H1 (cell line): ENCODE data around the gene RGS3. TPM values are rescaled to one million over a fixed set of nuclear protein-coding genes. Genes with fewer than 3 reads are reported as not detected.

Source experiments
- CTCF ChIA-PET: fragments of 300-600 bp; sonication (Branson Sonifier 250); formaldehyde crosslinking; loops from one replicate; lab custom pipeline; 2021; ENCODE audit not compliant: partially characterized antibody; lab: Charles Lee
- POLR2A ChIA-PET: fragments of 300-600 bp; sonication (Branson Sonifier 250); formaldehyde crosslinking; loops from one replicate; lab custom pipeline; 2021; ENCODE audit warnings: inconsistent platforms; ENCODE audit not compliant: partially characterized antibody; lab: Charles Lee
- DNase-seq, 2 experiments: peaks; one replicate each; pipeline versions ENCODE4 v3.0.0 to v3.0.0-alpha.2; 2010 to 2022; ENCODE audit warnings: low spot score in 2 of 2, low read depth in 1 of 2, mixed read lengths in 1 of 2
- FAIRE-seq: peaks from 2 replicates; lab custom pipeline; 2011; peaks lifted over from hg19 to GRCh38; lab: Jason Lieb, UNC
- H2AFZ ChIP-seq: 2 replicates; pipeline ENCODE4 v1.8.1; 2012; ENCODE audit warnings: low read length, inconsistent platforms
- H2AK5ac ChIP-seq: 2 replicates; pipeline ENCODE4 v1.6.1; 2013; ENCODE audit warnings: low read depth, low read length
- H2BK120ac ChIP-seq: replicated peaks from 2 replicates; pipeline ENCODE3; 2013; ENCODE audit warnings: low read depth, low read length, inconsistent platforms
- H2BK12ac ChIP-seq: 2 replicates; pipeline ENCODE4 v1.6.1; 2013; ENCODE audit warnings: low read depth, low read length
- H2BK15ac ChIP-seq: 2 replicates; pipeline ENCODE4 v1.6.1; 2013; ENCODE audit warnings: low read length
- H2BK20ac ChIP-seq: 2 replicates; pipeline ENCODE4 v1.6.1; 2013; ENCODE audit warnings: low read length
- H2BK5ac ChIP-seq: 2 replicates; pipeline ENCODE4 v1.6.1; 2013; ENCODE audit warnings: low read depth, low read length
- H3K14ac ChIP-seq: 2 replicates; pipeline ENCODE4 v1.6.1; 2013; ENCODE audit warnings: inconsistent platforms; ENCODE audit not compliant: insufficient read length
- H3K18ac ChIP-seq: 2 replicates; pipeline ENCODE4 v1.6.1; 2013; ENCODE audit warnings: low read length; ENCODE audit errors: extremely low read depth
- H3K23ac ChIP-seq: 2 replicates; pipeline ENCODE4 v1.6.1; 2013; ENCODE audit warnings: inconsistent platforms; ENCODE audit not compliant: insufficient read length
- H3K23me2 ChIP-seq: 2 replicates; pipeline ENCODE4 v1.6.1; 2013; ENCODE audit warnings: low read depth, low read length
- H3K27ac ChIP-seq: 2 replicates; pipeline ENCODE4 v1.6.1; 2011; ENCODE audit warnings: low read depth, low read length, inconsistent platforms
- H3K27me3 ChIP-seq, 4 experiments: replicated peaks in 1 of 4; 1 replicate in 1 of 4; 2 replicates in 3 of 4; pipeline versions ENCODE4 v1.6.1 to v1.8.1; 2011 to 2013; ENCODE audit warnings: low read length in 3 of 4, mild to moderate bottlenecking in 3 of 4, inconsistent platforms in 2 of 4, mixed read lengths in 2 of 4, moderate library complexity in 1 of 4; ENCODE audit not compliant: control insufficient read depth in 3 of 4, insufficient read depth in 3 of 4; ENCODE audit errors: extremely low read depth in 1 of 4
- H3K36me3 ChIP-seq, 4 experiments: 2 replicates each; pipeline versions ENCODE4 v1.6.1 to v1.8.1; 2011 to 2013; ENCODE audit warnings: mild to moderate bottlenecking in 4 of 4, low read length in 3 of 4, moderate library complexity in 2 of 4, control low read depth in 1 of 4, inconsistent platforms in 1 of 4; ENCODE audit not compliant: insufficient read depth in 4 of 4, control insufficient read depth in 2 of 4
- H3K4ac ChIP-seq: replicated peaks from 2 replicates; pipeline ENCODE3; 2013; ENCODE audit warnings: low read length, low read depth, mixed read lengths, inconsistent platforms; ENCODE audit not compliant: insufficient read length
- H3K4me1 ChIP-seq, 4 experiments: replicated peaks in 1 of 4; 1 replicate in 1 of 4; 2 replicates in 3 of 4; pipeline versions ENCODE4 v1.6.1 to v1.8.1; 2011 to 2013; ENCODE audit warnings: low read length in 3 of 4, inconsistent platforms in 2 of 4, mixed read lengths in 1 of 4; ENCODE audit not compliant: insufficient read depth in 4 of 4, control insufficient read depth in 3 of 4
- H3K4me2 ChIP-seq, 2 experiments: 2 replicates each; pipeline versions ENCODE4 v1.6.1 to v1.8.1; 2011 to 2013; ENCODE audit warnings: low read depth in 2 of 2, low read length in 2 of 2, control low read depth in 1 of 2, inconsistent platforms in 1 of 2, mild to moderate bottlenecking in 1 of 2; ENCODE audit not compliant: insufficient read depth in 1 of 2
- H3K4me3 ChIP-seq, 4 experiments: fragments of 200-600, 300-600 bp in 1 of 4; sonication (generic), shearing (Covaris generic), sonication (Bioruptor Twin) in 1 of 4; 2 replicates each; pipeline versions ENCODE4 v1.5.1 to v1.8.1; 2011 to 2016; ENCODE audit warnings: low read length in 4 of 4, low read depth in 3 of 4, control low read depth in 2 of 4, inconsistent platforms in 2 of 4, mild to moderate bottlenecking in 2 of 4, mixed read lengths in 1 of 4, moderate library complexity in 1 of 4; ENCODE audit not compliant: insufficient read depth in 2 of 4; ENCODE audit errors: extremely low read depth in 1 of 4
- H3K56ac ChIP-seq: replicated peaks from 2 replicates; pipeline ENCODE3; 2013; ENCODE audit warnings: low read depth, mild to moderate bottlenecking, mixed read lengths, low read length, inconsistent platforms; ENCODE audit not compliant: insufficient read length
- H3K79me1 ChIP-seq: 2 replicates; pipeline ENCODE4 v1.6.1; 2013; ENCODE audit warnings: low read depth, low read length, control low read depth
- H3K79me2 ChIP-seq, 2 experiments: 2 replicates each; pipeline versions ENCODE4 v1.6.1 to v1.8.1; 2012 to 2013; ENCODE audit warnings: low read length in 2 of 2, mild to moderate bottlenecking in 2 of 2, inconsistent platforms in 1 of 2; ENCODE audit not compliant: insufficient read depth in 2 of 2, control insufficient read depth in 1 of 2
- H3K9ac ChIP-seq, 4 experiments: replicated peaks in 1 of 4; 1 replicate in 1 of 4; 2 replicates in 3 of 4; pipeline versions ENCODE4 v1.6.1 to v1.8.1; 2011 to 2013; ENCODE audit warnings: low read depth in 3 of 4, low read length in 3 of 4, control low read depth in 2 of 4, mild to moderate bottlenecking in 2 of 4, moderate library complexity in 2 of 4, inconsistent platforms in 1 of 4; ENCODE audit errors: extremely low read depth in 1 of 4
- H3K9me3 ChIP-seq, 2 experiments: 2 replicates each; pipeline versions ENCODE4 v1.6.1 to v1.8.1; 2012 to 2013; ENCODE audit warnings: mild to moderate bottlenecking in 2 of 2, moderate library complexity in 2 of 2, control low read depth in 1 of 2, inconsistent platforms in 1 of 2, low read depth in 1 of 2, low read length in 1 of 2, mixed read lengths in 1 of 2; ENCODE audit not compliant: insufficient read depth in 2 of 2
- H4K20me1 ChIP-seq, 2 experiments: replicated peaks in 1 of 2; 2 replicates each; pipeline versions ENCODE3 to v1.8.1; 2011 to 2013; ENCODE audit warnings: inconsistent platforms in 2 of 2, low read length in 2 of 2, mild to moderate bottlenecking in 1 of 2; ENCODE audit not compliant: insufficient read depth in 2 of 2, control insufficient read depth in 1 of 2
- H4K5ac ChIP-seq: 2 replicates; pipeline ENCODE4 v1.6.1; 2013; ENCODE audit warnings: low read length, low read depth, mixed read lengths, inconsistent platforms; ENCODE audit not compliant: insufficient read length
- H4K8ac ChIP-seq: 2 replicates; pipeline ENCODE4 v1.8.0; 2013; ENCODE audit warnings: mild to moderate bottlenecking, moderate library complexity, low read length, inconsistent platforms; ENCODE audit not compliant: insufficient read depth; ENCODE audit errors: extremely low read depth
- H4K91ac ChIP-seq: replicated peaks from 2 replicates; pipeline ENCODE3; 2013; ENCODE audit warnings: low read length, mixed read lengths, inconsistent platforms; ENCODE audit not compliant: insufficient read length
- CBX8 ChIP-seq: fragments of 300-800, 300-1000 bp; sonication (generic); IDR thresholded peaks from 2 replicates; pipeline ENCODE4 v1.7.1; 2016; ENCODE audit warnings: low read depth, low read length, borderline replicate concordance
- POLR2A ChIP-seq, 2 experiments: IDR thresholded peaks; 1 replicate in 1 of 2; 2 replicates in 1 of 2; pipeline ENCODE4 v1.6.1; 2011; ENCODE audit warnings: low read depth in 2 of 2, low read length in 2 of 2, mild to moderate bottlenecking in 2 of 2; ENCODE audit errors: control extremely low read depth in 1 of 2
- WGBS, 2 experiments: shearing (Covaris generic) in 1 of 2; methylation state at CpG; one replicate each; pipeline versions ENCODE4 v1.1.6 to v1.1.7; 2013 to 2015; ENCODE audit warnings: low lambda C conversion rate in 2 of 2, mixed read lengths in 2 of 2, inconsistent platforms in 1 of 2, low coverage in 1 of 2, missing lambda C conversion rate in 1 of 2; ENCODE audit not compliant: insufficient replicate concordance in 2 of 2, insufficient coverage in 1 of 2, insufficient read length in 1 of 2; ENCODE audit errors: extremely low coverage in 1 of 2, missing lambda C conversion rate in 1 of 2; 5-methylcytosine and 5-hydroxymethylcytosine counted together
- polyA plus RNA-seq, 7 experiments: library from polyadenylated mRNA; depleted of rRNA in 3 of 7; stranded (reverse) in 5 of 7; unstranded in 2 of 7; fragments of >200 nt in 5 of 7; fragments of 200-250 nt in 2 of 7; gene quantifications; 1 replicate in 5 of 7; 2 replicates in 1 of 7; 4 replicates in 1 of 7; pipeline versions ENCODE4 v1.2.1 to v1.2.3, GENCODE V29; 2011 to 2013; ENCODE audit warnings: missing spikeins in 2 of 7, mixed read lengths in 2 of 7
- total RNA-seq: library from RNA; stranded (reverse); fragmentation: NEBNext Ultra II Directional; extraction: Animal tissue kit (Norgen Biotek cat#: 25700); gene quantifications from 2 replicates; pipeline ENCODE4 v1.2.1, GENCODE V29; 2021

Gene RGS3
- total and polyA plus RNA-seq, 2 of the 8 experiments (the other 6 are each of a cell fraction or from before 2014, with no cell fraction given) = 12.6 to 18.2 TPM

DNA sequence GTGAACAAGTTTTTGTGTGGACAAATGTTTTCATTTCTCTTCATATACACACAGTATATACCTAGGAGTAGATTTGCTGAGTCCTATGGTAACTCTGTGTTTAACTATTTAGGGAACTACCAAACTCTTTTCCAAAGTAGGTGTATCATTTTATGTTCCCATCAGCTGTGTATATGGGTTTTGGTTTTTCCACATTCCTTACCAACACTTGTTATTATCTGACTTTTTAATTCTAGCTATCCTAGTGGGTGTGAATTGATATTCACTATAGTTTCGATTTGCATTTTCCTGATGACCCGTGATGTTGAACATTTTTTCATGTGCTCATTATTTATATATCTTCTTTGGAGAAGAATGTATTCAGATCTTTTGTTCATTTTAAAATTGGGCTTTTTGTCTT lies 3.7 kb downstream of the RGS3 start:
- H2BK15ac ChIP-seq = no peak overlapping the region
- no peak overlapping the region for H2AFZ ChIP-seq
- no peak overlapping the region for H3K4ac ChIP-seq
- H2BK20ac ChIP-seq = no peak overlapping the region
- WGBS, 2 experiments = 100% methylated on average over 2 of the region's 2 CpGs; no CpG with 5 or more reads in 1 of the 2 experiments
- H3K79me1 ChIP-seq = no peaks in the 10 kb centered on the region
- no peaks in the 10 kb centered on the region for H3K36me3 ChIP-seq
- H3K4me3 ChIP-seq = no peak overlapping the region
- no peak overlapping the region for H2BK120ac ChIP-seq
- H3K14ac ChIP-seq = no peak overlapping the region
- ChIA-PET CTCF (interaction anchor here (1.4 kb wide), 1 partner anchor 188 kb away, joined by 4 read pairs; no protein-coding TSS in a partner anchor), POLR2A (no interaction called here)
- H3K4me1 ChIP-seq = peaks cover 0 to 10% (median 7%) of the 10 kb centered on the region in 4 experiments; a peak in 6 of 7 replicates
- H4K5ac ChIP-seq = no peak overlapping the region
- H3K23ac ChIP-seq = no peak overlapping the region
- H4K8ac ChIP-seq = no peak overlapping the region
- H2BK5ac ChIP-seq = no peak overlapping the region
- no peaks in the 10 kb centered on the region for H3K79me2 ChIP-seq
- H3K9me3 ChIP-seq = no peaks in the 10 kb centered on the region
- FAIRE-seq = no peak
- H3K56ac ChIP-seq = no peak overlapping the region
- H3K4me2 ChIP-seq = no peak overlapping the region
- H4K20me1 ChIP-seq = no peaks in the 10 kb centered on the region
- H3K23me2 ChIP-seq = peaks cover 6% of the 10 kb centered on the region; the same call in 1 of the 2 replicates
- no peak overlapping the region for H4K91ac ChIP-seq
- no peak overlapping the region for H2AK5ac ChIP-seq
- TF ChIP-seq POLR2A (IDR thresholded peaks at IDR 0.05; ENCODE audit: control extremely low read depth in 1 of 2, low read depth in 2 of 2, low read length in 2 of 2) (no peak), CBX8 (no peak)
- no peak overlapping the region for H3K18ac ChIP-seq
- no peak overlapping the region for H2BK12ac ChIP-seq
- H3K27ac ChIP-seq = no peak overlapping the region
- peaks cover 0 to 23% (median 18%) of the 10 kb centered on the region in 4 experiments; a peak in 6 of 7 replicates for H3K27me3 ChIP-seq
- DNase-seq = no peak
- H3K9ac ChIP-seq = no peak overlapping the region
